HG03354 (cell line): ENCODE results near the gene LINGO1.

ENCODE experiments used
- ATAC-seq: cut with Tn5 transposase; IDR thresholded peaks from one replicate; pipeline ENCODE4 v1.9.1; 2021; ENCODE audit warnings: mild to moderate bottlenecking; ENCODE audit not compliant: unreplicated experiment, poor library complexity, severe bottlenecking

LINGO1 gene

DNA sequence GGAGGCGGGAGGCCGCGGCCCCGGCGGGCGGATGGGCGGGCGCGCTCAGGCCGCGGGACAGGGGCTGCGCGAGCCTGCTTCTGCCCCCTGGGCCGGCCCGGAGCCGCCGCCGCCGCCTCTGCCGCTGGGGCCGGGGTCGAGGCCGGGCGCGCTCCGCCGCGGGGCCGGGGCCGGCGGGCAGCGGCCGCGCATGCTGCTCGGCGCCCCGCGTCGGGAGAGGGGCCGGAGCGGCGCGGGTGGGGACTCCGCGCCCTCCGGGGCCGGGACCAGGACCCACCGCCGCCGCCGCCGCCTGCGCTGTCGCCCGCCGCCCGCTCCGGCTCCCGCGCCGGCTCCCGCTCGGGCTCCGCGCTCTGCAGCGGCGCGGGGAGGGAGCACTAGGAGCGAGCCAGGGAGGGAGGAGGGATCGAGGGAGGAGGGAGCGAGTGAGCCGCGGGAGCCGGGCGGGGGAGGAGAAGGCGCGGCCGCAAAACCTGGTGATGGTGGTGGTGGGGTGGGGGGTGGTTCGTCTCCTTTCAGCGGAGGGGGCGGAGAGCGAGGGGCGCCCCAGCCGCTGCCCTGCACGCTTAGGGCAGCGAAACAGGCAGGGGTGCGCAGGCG is at the start of gene LINGO1:
Gene LINGO1 (minus strand): TSS at position 379 of the 600 bp plus-strand sequence. CDS start 597 bp downstream, outside the sequence.
- no peak for ATAC-seq

- no peak for ATAC-seq
Measured at GRCh38 chr15:77681362-77681761, 48.6 kb upstream of the LINGO1 start.

DNA sequence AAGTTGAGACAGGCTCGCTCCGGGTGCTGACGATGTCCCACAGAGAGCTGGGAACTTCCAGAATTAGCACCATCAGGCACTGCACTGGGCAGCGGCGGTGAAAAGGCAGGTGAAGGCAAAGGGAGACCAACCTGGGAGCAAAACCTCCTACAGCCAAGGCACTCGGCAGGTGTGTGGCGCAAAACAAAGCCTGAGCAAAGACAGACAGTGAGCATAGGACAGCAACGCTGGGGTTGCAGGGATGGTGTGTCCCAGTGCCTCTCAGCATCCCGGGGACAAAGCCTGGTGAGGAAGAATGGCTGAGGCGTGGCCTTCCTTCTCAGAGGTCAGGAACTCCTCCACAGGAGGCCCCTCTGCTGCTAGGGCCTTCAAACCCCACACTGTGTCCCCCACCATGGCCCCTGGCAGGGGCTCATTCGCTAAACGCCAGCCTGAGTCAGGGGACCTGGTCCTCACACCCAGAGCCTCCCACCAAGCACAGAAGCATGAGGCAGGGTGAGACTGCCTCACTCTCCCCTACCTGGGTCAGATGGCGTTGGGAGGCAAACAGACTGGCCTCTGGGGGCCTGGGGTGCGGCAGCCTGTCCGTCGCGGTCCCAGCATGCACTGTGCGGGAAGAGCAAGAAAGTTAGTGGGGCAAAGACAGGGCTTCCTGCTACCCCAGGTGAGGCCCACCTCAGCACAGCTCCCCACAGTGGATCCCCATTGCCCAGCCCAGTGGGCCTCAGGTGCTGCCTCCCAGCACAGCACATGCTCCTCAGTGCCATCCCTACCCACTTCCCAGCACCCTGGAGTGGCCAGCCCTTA is 44.1 kb upstream of the LINGO1 start:
- ATAC-seq: no peak

GRCh38 chr15:77675806-77676415 is 43.2 kb upstream of the LINGO1 start:
- ATAC-seq: no peak

GRCh38 chr15:77674327-77674726 is 41.6 kb upstream of the LINGO1 start:
- no peak for ATAC-seq

- no peak for ATAC-seq
Measured at GRCh38 chr15:77673866-77674265, 41.2 kb upstream of the LINGO1 start.

DNA sequence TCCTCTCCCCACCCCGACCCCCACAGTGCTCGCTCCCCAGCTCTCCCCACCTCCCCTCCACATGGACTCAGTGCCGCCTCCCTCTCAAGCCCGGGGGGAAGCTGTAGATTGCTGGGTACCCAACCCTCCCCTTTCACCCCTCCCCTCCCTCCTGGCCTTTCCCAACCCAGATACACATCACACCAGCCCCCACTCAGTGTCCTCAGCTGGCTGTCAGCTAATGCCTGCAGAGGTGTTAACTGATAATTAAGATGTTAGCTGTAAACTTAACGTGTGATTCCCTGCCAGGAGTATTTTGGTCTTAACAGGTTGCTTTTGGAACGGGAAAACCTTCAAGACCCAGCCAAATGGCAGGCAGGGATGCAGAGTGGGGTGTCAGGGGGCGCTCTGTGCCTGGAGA is 39.4 kb upstream of the LINGO1 start:
- no peak for ATAC-seq

DNA sequence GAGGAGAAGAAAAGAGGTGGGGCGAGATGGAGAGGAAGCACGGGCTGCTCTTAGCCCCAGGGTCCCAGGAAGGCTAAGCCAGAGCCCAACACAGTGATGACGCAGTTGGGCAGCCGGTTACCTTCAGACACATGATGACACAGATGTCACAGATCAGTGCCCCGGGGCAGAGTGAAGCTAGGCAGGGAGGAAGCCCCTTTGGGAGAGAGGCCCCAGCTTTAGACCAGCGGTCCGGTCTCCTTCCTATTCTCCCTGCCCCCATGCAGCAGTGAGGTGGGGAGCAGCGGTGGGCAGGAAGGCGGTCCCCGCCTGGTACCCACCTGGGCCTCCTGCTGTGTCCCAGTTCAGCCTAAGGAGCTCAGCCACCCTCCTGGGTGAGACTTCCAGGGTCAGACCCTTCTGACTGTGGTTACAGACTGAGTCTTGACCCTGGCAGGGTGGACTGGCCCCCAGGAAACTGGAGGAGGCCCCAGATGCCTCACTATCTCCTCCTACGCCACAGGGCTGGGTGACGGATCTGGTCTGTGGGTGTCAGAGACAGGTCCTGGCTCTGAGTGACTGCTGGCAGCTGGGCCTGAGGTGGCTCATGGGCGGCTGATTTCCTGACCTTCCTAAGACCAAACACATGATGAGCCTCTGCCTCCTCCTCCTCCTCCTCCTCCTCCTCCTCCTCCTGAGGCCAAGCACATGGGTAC is 38.8 kb upstream of the LINGO1 start:
- no peak for ATAC-seq

DNA sequence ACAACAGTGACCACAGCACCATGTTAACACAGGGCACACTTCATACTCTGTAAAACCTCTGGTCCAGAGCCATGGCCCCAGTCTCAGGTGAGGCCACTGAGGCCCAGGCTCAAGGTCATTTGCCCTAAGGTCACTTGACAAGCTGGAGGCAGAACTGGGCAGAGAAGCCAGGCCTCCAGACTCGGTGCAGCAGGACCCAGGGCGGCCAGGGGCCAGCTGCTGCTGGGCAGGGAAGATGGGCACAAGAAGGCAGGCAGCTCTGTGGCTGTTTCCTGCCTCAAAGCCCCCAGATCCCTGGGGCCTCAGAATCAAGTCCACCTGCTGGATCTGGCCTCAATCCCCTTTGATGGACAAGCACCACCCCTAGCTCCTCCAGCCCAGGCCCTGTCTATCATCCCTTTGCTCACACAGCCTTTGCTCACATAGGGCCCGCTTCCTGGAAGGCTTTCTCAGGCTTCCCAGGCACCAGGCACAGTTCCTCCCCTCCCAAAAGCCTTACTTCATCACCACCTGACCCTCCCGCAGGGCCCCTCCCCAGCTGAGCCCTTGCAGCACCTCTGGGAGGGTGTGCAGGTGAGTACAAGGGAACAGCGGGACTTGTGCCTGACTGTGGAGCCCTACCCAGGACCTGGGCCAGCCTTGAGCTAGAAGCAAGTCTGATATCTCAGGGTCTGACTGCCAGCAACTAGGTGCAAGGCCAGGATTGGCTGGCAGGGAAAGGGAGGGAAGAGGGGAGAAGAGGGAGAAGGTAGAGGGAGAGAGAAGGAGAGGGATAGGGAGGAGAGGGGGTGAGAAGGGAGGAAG is 38.0 kb upstream of the LINGO1 start:
- no peak for ATAC-seq

DNA sequence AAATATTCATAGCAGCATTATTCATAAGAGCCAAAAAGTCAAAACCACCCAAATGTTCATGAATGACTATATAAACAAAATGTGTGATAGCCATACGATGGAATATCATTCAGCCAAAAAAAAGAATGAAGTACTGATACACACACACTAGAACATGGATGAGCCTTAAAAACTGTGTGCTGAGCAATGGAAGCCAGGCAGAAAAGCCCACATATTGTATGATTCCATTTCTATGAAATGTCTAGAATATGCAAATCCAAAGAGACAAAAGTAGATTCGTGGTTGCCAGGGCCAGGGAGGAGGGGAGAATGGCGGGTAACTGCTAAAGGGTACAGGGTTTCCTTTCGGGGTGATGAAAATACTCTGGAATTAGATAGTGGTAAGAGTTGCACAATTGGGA is 37.2 kb upstream of the LINGO1 start:
- ATAC-seq: no peak

- ATAC-seq: no peak
Measured at GRCh38 chr15:77667338-77668234, 34.9 kb upstream of the LINGO1 start.

GRCh38 chr15:77666296-77666660 is 33.6 kb upstream of the LINGO1 start:
- ATAC-seq: no peak

DNA sequence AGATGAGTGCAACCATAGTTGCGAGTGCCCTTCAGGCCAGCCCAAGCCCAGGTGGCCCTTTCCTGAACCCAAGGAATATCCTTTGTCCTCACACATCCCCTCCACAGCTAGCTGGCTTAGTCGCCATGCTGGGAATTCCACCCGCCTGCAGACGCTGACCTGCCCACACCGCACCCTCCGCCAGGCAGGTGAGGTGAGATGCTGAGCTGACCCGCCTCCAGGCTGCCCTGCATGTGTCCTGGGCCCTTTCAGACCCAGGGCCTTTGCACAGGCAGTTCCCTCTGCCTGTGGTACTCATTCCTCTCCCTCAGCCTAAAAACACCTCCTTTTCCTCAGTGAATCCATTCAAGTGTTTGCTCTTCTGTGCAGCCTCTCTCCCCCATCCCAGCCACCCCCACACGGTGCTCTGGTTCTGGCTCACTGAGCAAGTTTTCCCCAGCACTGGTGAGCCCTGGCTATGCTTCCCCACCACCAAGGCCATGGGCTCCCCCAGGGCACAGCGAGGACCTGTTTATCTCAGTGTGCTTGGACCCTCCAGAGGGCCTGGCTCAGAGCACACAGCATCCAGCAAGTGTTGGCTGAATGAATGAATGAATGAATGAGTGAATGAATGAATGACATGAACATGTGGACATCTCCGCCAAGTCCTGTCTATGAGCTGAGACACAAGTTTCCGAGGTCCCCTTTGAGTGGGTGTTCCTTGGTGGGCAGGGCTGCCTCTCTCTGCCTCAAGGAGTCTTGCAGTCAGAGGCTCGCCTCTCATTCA is 33.0 kb upstream of the LINGO1 start:
- ATAC-seq: no peak

DNA sequence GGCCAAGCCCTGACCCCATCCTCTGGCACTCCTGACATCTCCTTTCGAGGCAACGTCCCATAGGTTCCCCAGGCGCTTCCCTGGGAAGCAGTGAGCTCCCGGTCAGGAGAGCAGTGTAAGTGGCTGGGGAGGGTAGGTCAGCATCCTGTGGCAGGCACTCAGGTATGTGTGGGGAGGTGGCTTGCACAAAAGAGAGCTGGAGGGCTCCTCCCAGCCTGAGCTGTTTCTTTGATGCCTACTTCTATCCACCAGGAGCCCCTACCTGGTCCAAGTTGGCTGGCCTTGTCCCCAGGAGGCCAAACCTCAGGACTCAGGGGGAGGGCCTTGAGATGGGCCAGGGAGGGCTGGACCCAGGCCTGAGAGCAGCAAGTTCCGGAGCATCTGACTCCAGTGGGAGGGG is 31.7 kb upstream of the LINGO1 start:
- ATAC-seq: no peak

DNA sequence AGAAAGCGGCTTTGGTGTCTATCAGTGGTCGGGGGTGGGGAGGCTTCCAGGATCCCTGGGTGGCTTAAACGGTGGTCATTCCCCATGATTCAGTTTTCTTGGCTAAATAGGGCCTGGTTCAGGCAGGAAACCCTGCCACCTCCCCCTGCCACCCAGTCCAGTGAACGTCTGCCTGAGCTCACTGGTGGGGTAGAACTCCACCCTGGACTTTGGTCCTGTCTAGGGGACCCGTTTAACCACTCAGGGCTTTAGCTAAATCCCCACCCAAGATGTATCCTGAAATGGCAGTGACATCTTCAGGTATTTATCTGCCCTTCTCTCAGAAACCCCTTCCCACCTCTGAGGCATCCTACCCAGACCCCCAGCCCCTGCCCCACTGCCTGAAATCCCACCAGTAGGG is 30.5 kb upstream of the LINGO1 start:
- ATAC-seq: no peak

- ATAC-seq: no peak
Measured at GRCh38 chr15:77659350-77660321, 26.9 kb upstream of the LINGO1 start.

GRCh38 chr15:77658304-77658703 is 25.6 kb upstream of the LINGO1 start:
- no peak for ATAC-seq
